Measurements from ENCODE around the gene SLC10A2.

Gene SLC10A2

GRCh38 chr13:103022336-103022735, 43.9 kb downstream of the SLC10A2 start:
- Histone ChIP-seq H3K4me1 (ENCODE audit: control insufficient read depth, insufficient read depth, low read length) (no peaks in the 10 kb centered on the region), H3K4me3 (ENCODE audit: low read length) (no peak overlapping the region), H3K27ac (ENCODE audit: low read length) (no peak overlapping the region), H3K27me3 (ENCODE audit: control insufficient read depth, insufficient read depth, low read length) (no peaks in the 10 kb centered on the region), H3K9me3 (ENCODE audit: control insufficient read depth, insufficient read depth, low read length) (no peaks in the 10 kb centered on the region), H3K36me3 (ENCODE audit: control insufficient read depth, insufficient read depth, low read length) (no peaks in the 10 kb centered on the region)
- DNase-seq (ENCODE audit: low read depth, low spot score), result no peak
- WGBS (ENCODE audit: insufficient coverage, insufficient read length), result no CpG with 5 or more reads among the region's 3 CpGs

GRCh38 chr13:103018556-103018955, 47.7 kb downstream of the SLC10A2 start:
- H3K4me1 ChIP-seq (ENCODE audit: control insufficient read depth, insufficient read depth, low read length), result no peaks in the 10 kb centered on the region
- no peak overlapping the region for H3K4me3 ChIP-seq (ENCODE audit: low read length)
- no peak overlapping the region for H3K27ac ChIP-seq (ENCODE audit: low read length)
- H3K9me3 ChIP-seq (ENCODE audit: control insufficient read depth, insufficient read depth, low read length), result no peaks in the 10 kb centered on the region
- WGBS (ENCODE audit: insufficient coverage, insufficient read length), result no CpG with 5 or more reads among the region's 2 CpGs
- no peaks in the 10 kb centered on the region for H3K36me3 ChIP-seq (ENCODE audit: control insufficient read depth, insufficient read depth, low read length)
- H3K27me3 ChIP-seq (ENCODE audit: control insufficient read depth, insufficient read depth, low read length), result no peaks in the 10 kb centered on the region
- no peak for DNase-seq (ENCODE audit: low read depth, low spot score)

GRCh38 chr13:103012646-103013045, 53.6 kb downstream of the SLC10A2 start:
- Histone ChIP-seq H3K36me3 (ENCODE audit: control insufficient read depth, insufficient read depth, low read length) (no peaks in the 10 kb centered on the region), H3K27ac (ENCODE audit: low read length) (no peak overlapping the region), H3K4me1 (ENCODE audit: control insufficient read depth, insufficient read depth, low read length) (no peaks in the 10 kb centered on the region)

GRCh38 chr13:103009051-103009840, 57.0 kb downstream of the SLC10A2 start:
- no peak overlapping the region for H3K27ac ChIP-seq (ENCODE audit: low read length)
- H3K4me1 ChIP-seq (ENCODE audit: control insufficient read depth, insufficient read depth, low read length), result no peaks in the 10 kb centered on the region
- no CpG with 5 or more reads among the region's 1 CpG for WGBS (ENCODE audit: insufficient coverage, insufficient read length)
- no peaks in the 10 kb centered on the region for H3K27me3 ChIP-seq (ENCODE audit: control insufficient read depth, insufficient read depth, low read length)
- DNase-seq (ENCODE audit: low read depth, low spot score), result no peak
- H3K4me3 ChIP-seq (ENCODE audit: low read length), result no peak overlapping the region
- no peaks in the 10 kb centered on the region for H3K9me3 ChIP-seq (ENCODE audit: control insufficient read depth, insufficient read depth, low read length)
- no peaks in the 10 kb centered on the region for H3K36me3 ChIP-seq (ENCODE audit: control insufficient read depth, insufficient read depth, low read length)

More at GRCh38 chr13:103012646-103013045, 53.6 kb downstream of the SLC10A2 start:
- Histone ChIP-seq H3K9me3 (ENCODE audit: control insufficient read depth, insufficient read depth, low read length) (no peaks in the 10 kb centered on the region), H3K27me3 (ENCODE audit: control insufficient read depth, insufficient read depth, low read length) (no peaks in the 10 kb centered on the region), H3K4me3 (ENCODE audit: low read length) (no peak overlapping the region)
- DNase-seq (ENCODE audit: low read depth, low spot score), result no peak
- WGBS (ENCODE audit: insufficient coverage, insufficient read length), result no CpG with 5 or more reads among the region's 3 CpGs

GRCh38 chr13:103007427-103007762, 58.8 kb downstream of the SLC10A2 start:
- no peak for DNase-seq (ENCODE audit: low read depth, low spot score)
- H3K27me3 ChIP-seq (ENCODE audit: control insufficient read depth, insufficient read depth, low read length), result no peaks in the 10 kb centered on the region
- 100% methylated on average over 1 of the region's 4 CpGs for WGBS (ENCODE audit: insufficient coverage, insufficient read length)
- H3K4me1 ChIP-seq (ENCODE audit: control insufficient read depth, insufficient read depth, low read length), result no peaks in the 10 kb centered on the region
- no peak overlapping the region for H3K4me3 ChIP-seq (ENCODE audit: low read length)
- no peaks in the 10 kb centered on the region for H3K9me3 ChIP-seq (ENCODE audit: control insufficient read depth, insufficient read depth, low read length)
- H3K36me3 ChIP-seq (ENCODE audit: control insufficient read depth, insufficient read depth, low read length), result no peaks in the 10 kb centered on the region
- H3K27ac ChIP-seq (ENCODE audit: low read length), result no peak overlapping the region

GRCh38 chr13:103006641-103007426, 59.4 kb downstream of the SLC10A2 start:
- Histone ChIP-seq H3K27ac (ENCODE audit: low read length) (no peak overlapping the region), H3K4me1 (ENCODE audit: control insufficient read depth, insufficient read depth, low read length) (no peaks in the 10 kb centered on the region), H3K36me3 (ENCODE audit: control insufficient read depth, insufficient read depth, low read length) (no peaks in the 10 kb centered on the region), H3K4me3 (ENCODE audit: low read length) (no peak overlapping the region), H3K9me3 (ENCODE audit: control insufficient read depth, insufficient read depth, low read length) (no peaks in the 10 kb centered on the region), H3K27me3 (ENCODE audit: control insufficient read depth, insufficient read depth, low read length) (no peaks in the 10 kb centered on the region)
- DNase-seq (ENCODE audit: low read depth, low spot score), result no peak
- no CpG with 5 or more reads among the region's 11 CpGs for WGBS (ENCODE audit: insufficient coverage, insufficient read length)

GRCh38 chr13:103004661-103005345, 61.4 kb downstream of the SLC10A2 start:
- H3K9me3 ChIP-seq (ENCODE audit: control insufficient read depth, insufficient read depth, low read length), result no peaks in the 10 kb centered on the region
- H3K36me3 ChIP-seq (ENCODE audit: control insufficient read depth, insufficient read depth, low read length), result no peaks in the 10 kb centered on the region
- H3K27ac ChIP-seq (ENCODE audit: low read length), result no peak overlapping the region
- H3K4me1 ChIP-seq (ENCODE audit: control insufficient read depth, insufficient read depth, low read length), result no peaks in the 10 kb centered on the region
- WGBS (ENCODE audit: insufficient coverage, insufficient read length), result no CpG with 5 or more reads among the region's 4 CpGs
- no peak overlapping the region for H3K4me3 ChIP-seq (ENCODE audit: low read length)
- DNase-seq (ENCODE audit: low read depth, low spot score), result no peak
- H3K27me3 ChIP-seq (ENCODE audit: control insufficient read depth, insufficient read depth, low read length), result no peaks in the 10 kb centered on the region

- H3K27ac ChIP-seq (ENCODE audit: low read length), result no peak overlapping the region
- no peaks in the 10 kb centered on the region for H3K4me1 ChIP-seq (ENCODE audit: control insufficient read depth, insufficient read depth, low read length)
- WGBS (ENCODE audit: insufficient coverage, insufficient read length), result no CpG with 5 or more reads among the region's 1 CpG
- no peak for DNase-seq (ENCODE audit: low read depth, low spot score)
- H3K36me3 ChIP-seq (ENCODE audit: control insufficient read depth, insufficient read depth, low read length), result no peaks in the 10 kb centered on the region
- no peaks in the 10 kb centered on the region for H3K9me3 ChIP-seq (ENCODE audit: control insufficient read depth, insufficient read depth, low read length)
- H3K4me3 ChIP-seq (ENCODE audit: low read length), result no peak overlapping the region
- no peaks in the 10 kb centered on the region for H3K27me3 ChIP-seq (ENCODE audit: control insufficient read depth, insufficient read depth, low read length)
Measured at GRCh38 chr13:103003631-103004030, 62.6 kb downstream of the SLC10A2 start.

- H3K27me3 ChIP-seq (ENCODE audit: control insufficient read depth, insufficient read depth, low read length), result no peaks in the 10 kb centered on the region
- WGBS (ENCODE audit: insufficient coverage, insufficient read length), result no CpG with 5 or more reads among the region's 1 CpG
- H3K36me3 ChIP-seq (ENCODE audit: control insufficient read depth, insufficient read depth, low read length), result no peaks in the 10 kb centered on the region
- no peak overlapping the region for H3K27ac ChIP-seq (ENCODE audit: low read length)
- H3K9me3 ChIP-seq (ENCODE audit: control insufficient read depth, insufficient read depth, low read length), result no peaks in the 10 kb centered on the region
- no peak overlapping the region for H3K4me3 ChIP-seq (ENCODE audit: low read length)
- H3K4me1 ChIP-seq (ENCODE audit: control insufficient read depth, insufficient read depth, low read length), result no peaks in the 10 kb centered on the region
- DNase-seq (ENCODE audit: low read depth, low spot score), result no peak
Measured at GRCh38 chr13:103002279-103002678, 63.9 kb downstream of the SLC10A2 start.

- H3K27me3 ChIP-seq (ENCODE audit: control insufficient read depth, insufficient read depth, low read length), result no peaks in the 10 kb centered on the region
Measured at GRCh38 chr13:103000157-103000556, 66.1 kb downstream of the SLC10A2 start.

More at GRCh38 chr13:103000157-103000556, 66.1 kb downstream of the SLC10A2 start:
- H3K4me3 ChIP-seq (ENCODE audit: low read length), result no peak overlapping the region
- no peaks in the 10 kb centered on the region for H3K4me1 ChIP-seq (ENCODE audit: control insufficient read depth, insufficient read depth, low read length)
- no peaks in the 10 kb centered on the region for H3K36me3 ChIP-seq (ENCODE audit: control insufficient read depth, insufficient read depth, low read length)
- WGBS (ENCODE audit: insufficient coverage, insufficient read length), result no CpG with 5 or more reads among the region's 3 CpGs
- no peak for DNase-seq (ENCODE audit: low read depth, low spot score)
- H3K27ac ChIP-seq (ENCODE audit: low read length), result no peak overlapping the region
- H3K9me3 ChIP-seq (ENCODE audit: control insufficient read depth, insufficient read depth, low read length), result no peaks in the 10 kb centered on the region

Data from iPS DF 6.9 (cell line).